Measurements from ENCODE around the gene AK5.

Gene AK5

DNA sequence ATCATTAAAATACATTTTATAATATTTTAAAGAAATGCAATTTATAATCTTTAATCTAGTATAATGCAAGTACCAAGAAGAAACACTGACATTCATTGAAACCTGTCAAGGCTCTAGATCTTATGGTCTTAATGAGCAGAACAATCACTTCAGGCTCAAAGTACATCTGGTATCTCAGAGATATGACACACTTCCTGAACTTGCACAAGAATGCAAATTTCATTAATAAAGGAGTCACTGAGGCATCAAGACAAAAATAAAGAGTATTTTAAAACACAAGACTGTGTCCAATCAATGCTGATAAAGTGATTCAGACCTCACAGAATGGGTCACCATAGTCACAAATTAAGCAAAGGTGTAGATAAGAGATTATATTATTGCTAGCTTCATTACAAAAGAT lies 178.1 kb downstream of the AK5 start:
- H3K4me3 ChIP-seq (ENCODE audit: control insufficient read depth, low read depth, low read length): no peak overlapping the region
- TF ChIP-seq, protein P1, sequence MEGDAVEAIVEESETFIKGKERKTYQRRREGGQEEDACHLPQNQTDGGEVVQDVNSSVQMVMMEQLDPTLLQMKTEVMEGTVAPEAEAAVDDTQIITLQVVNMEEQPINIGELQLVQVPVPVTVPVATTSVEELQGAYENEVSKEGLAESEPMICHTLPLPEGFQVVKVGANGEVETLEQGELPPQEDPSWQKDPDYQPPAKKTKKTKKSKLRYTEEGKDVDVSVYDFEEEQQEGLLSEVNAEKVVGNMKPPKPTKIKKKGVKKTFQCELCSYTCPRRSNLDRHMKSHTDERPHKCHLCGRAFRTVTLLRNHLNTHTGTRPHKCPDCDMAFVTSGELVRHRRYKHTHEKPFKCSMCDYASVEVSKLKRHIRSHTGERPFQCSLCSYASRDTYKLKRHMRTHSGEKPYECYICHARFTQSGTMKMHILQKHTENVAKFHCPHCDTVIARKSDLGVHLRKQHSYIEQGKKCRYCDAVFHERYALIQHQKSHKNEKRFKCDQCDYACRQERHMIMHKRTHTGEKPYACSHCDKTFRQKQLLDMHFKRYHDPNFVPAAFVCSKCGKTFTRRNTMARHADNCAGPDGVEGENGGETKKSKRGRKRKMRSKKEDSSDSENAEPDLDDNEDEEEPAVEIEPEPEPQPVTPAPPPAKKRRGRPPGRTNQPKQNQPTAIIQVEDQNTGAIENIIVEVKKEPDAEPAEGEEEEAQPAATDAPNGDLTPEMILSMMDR (conservative IDR thresholded peaks at IDR 0.05; ENCODE audit: control insufficient read depth, insufficient read depth, low read depth, low read length): no peak
- DNase-seq (ENCODE audit: low read depth): peak; percentile 25

DNA sequence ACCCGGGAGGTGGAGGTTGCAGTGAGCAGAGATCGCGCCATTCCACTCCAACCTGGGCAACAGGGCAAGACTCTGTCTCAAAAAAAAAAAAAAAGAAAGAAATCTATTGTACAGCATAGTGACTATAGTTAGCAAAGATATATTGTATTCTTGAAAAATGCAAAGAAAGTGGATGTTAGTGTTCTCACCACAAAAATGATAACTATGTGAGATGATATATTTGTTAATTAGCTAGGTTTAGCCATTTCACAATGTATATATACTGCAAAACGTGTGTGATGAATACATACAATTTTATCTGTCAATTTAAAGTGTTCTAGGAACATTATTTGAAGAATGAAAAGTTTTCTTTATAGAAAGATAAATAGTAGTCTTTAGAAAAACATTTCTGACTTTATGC lies 179.9 kb downstream of the AK5 start:
- H3K4me3 ChIP-seq (ENCODE audit: control insufficient read depth, low read depth, low read length): no peak overlapping the region
- no peak for DNase-seq (ENCODE audit: low read depth)
- TF ChIP-seq, protein P1 (conservative IDR thresholded peaks at IDR 0.05; ENCODE audit: control insufficient read depth, insufficient read depth, low read depth, low read length): no peak

- TF ChIP-seq, protein P1 (conservative IDR thresholded peaks at IDR 0.05; ENCODE audit: control insufficient read depth, insufficient read depth, low read depth, low read length): no peak
- H3K4me3 ChIP-seq (ENCODE audit: control insufficient read depth, low read depth, low read length): no peak overlapping the region
Observed at GRCh38 chr1:77463216-77463615, 181.4 kb downstream of the AK5 start.

GRCh38 chr1:77465139-77465538 lies 183.3 kb downstream of the AK5 start:
- no peak for DNase-seq (ENCODE audit: low read depth)
- TF ChIP-seq, protein P1 (conservative IDR thresholded peaks at IDR 0.05; ENCODE audit: control insufficient read depth, insufficient read depth, low read depth, low read length): no peak

More at GRCh38 chr1:77463216-77463615, 181.4 kb downstream of the AK5 start:
- no peak for DNase-seq (ENCODE audit: low read depth)

DNA sequence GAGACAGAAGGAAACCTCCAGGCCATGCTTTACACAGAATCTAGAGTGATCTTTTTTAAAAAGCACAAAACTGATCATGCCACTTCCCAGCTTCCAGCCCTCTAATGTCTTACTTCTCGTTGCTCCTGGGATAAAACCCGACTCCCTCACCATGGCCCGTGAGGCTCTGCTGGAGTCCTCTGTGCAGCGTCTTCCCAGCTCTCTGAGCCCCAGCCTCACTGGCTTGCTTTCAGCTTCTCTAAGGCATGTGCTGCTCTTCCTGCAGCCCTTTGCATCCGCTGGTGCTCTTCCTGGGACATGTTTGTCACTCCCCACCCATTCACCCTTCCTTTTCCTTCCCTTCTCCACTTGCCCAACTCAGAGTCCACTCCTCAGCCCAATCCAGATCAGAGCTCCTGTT lies 184.1 kb downstream of the AK5 start:
- TF ChIP-seq, protein P1 (conservative IDR thresholded peaks at IDR 0.05; ENCODE audit: control insufficient read depth, insufficient read depth, low read depth, low read length): no peak
- no peak overlapping the region for H3K4me3 ChIP-seq (ENCODE audit: control insufficient read depth, low read depth, low read length)
- DNase-seq (ENCODE audit: low read depth): no peak

More at GRCh38 chr1:77465139-77465538, 183.3 kb downstream of the AK5 start:
- H3K4me3 ChIP-seq (ENCODE audit: control insufficient read depth, low read depth, low read length): no peak overlapping the region

DNA sequence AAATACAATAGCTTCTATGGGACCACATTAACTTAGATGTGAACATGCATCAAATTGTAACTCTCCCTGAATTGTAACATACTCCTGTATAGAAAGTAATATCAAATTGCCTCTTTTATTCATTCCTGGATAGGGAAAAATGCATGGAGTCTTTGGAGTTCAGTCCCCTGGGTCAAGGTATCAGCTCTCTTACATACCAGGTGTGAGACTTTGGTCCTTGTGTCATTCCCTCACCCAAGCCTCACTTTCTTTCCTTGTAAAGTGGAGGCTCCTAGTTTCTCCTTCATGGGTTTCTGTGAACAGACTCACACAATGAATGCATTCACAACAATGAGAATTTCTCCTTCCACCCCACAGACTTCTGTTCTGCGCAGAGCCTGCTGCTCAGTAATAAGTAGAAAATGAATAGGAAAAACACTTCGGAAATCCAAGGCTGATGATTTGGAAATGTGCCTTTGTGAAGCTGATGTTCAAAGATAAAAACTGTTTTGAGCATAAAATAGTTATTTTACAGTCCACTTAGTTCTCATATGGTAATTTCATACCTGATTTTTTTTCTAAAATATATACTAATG lies 185.3 kb downstream of the AK5 start:
- no peak overlapping the region for H3K4me3 ChIP-seq (ENCODE audit: control insufficient read depth, low read depth, low read length)
- no peak for DNase-seq (ENCODE audit: low read depth)
- TF ChIP-seq, protein P1 (conservative IDR thresholded peaks at IDR 0.05; ENCODE audit: control insufficient read depth, insufficient read depth, low read depth, low read length): no peak

DNA sequence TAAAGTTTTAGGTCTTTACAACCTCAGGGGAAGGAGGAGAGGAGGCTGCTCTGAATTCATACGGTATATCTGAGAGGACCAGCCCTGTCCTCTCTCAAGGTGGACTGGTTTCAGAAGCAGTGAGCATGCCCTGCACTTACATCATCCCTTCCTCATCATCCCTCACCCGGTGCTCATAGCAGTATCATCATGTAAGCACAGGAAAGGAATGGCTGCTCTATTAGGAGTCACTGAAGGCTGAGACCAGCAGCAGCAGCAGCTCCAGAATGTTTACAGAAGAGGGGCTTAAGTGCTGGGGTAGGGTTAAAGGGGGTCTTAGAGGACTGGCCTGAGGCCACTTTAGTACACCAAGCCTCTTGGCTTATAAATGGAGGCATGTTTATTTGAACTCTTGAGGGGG lies 185.9 kb downstream of the AK5 start:
- no peak overlapping the region for H3K4me3 ChIP-seq (ENCODE audit: control insufficient read depth, low read depth, low read length)
- TF ChIP-seq, protein P1 (conservative IDR thresholded peaks at IDR 0.05; ENCODE audit: control insufficient read depth, insufficient read depth, low read depth, low read length): no peak
- DNase-seq (ENCODE audit: low read depth): no peak

Data from fibroblast of mammary gland (primary cell).